ENCODE data around the gene SLIT1. TPM values are rescaled to one million over a fixed set of nuclear protein-coding genes. Genes with fewer than 3 reads are reported as not detected.

SLIT1 gene
- total and polyA plus RNA-seq, 2 of the 8 experiments (the other 6 are each of a cell fraction or from before 2014, with no cell fraction given): 0.70 to 0.88 TPM

DNA sequence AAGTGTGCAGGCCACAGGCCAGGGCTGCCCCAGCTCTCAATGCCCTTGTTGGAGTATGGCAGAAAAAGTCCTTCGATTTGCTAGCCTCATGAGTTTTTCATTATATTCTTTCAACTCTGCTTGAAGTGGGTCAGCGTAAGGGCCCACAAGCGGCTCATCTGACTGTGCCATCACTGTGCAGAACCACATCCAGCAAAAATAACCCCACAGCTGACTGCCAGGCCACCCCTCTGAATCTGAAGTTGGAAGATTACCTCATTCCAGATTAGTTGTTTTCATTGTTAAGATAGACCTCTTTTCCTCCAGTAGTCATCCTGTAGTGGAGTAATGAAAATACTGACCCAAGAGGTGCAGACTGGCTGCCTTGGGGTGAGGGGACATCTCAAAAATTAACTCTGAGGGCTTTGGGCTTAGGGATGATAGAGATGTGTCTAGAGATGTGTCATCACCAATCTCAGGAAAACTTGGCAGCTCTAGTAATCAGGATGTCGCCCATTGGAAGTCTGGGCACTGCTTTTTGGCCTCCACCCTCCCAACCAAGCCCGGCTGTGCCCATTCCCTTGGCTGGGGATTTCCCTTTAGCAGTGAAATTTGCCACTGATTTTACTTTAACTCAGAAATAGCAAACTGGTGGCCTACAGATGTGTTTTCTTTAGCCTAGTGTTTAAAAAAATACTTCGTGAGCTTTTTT lies 189.3 kb downstream of the SLIT1 start:
- Histone ChIP-seq H3K27ac (ENCODE audit: low read depth, low read length) (no peak overlapping the region), H3K36me3 (ENCODE audit: control insufficient read depth in 2 of 4, insufficient read depth in 4 of 4, low read length in 3 of 4) (no peaks in the 10 kb centered on the region), H3K18ac (ENCODE audit: extremely low read depth, low read length) (no peak overlapping the region), H2AK5ac (ENCODE audit: low read depth, low read length) (no peak overlapping the region), H3K4me2 (ENCODE audit: insufficient read depth in 1 of 2, low read depth in 2 of 2, low read length in 2 of 2) (no peak overlapping the region), H3K23me2 (ENCODE audit: low read depth, low read length) (no peaks in the 10 kb centered on the region), H3K56ac (replicated peaks; ENCODE audit: insufficient read length, low read depth, low read length) (no peak overlapping the region), H2BK20ac (ENCODE audit: low read length) (no peak overlapping the region), H3K14ac (ENCODE audit: insufficient read length) (no peak overlapping the region), H3K79me1 (ENCODE audit: low read depth, low read length) (no peaks in the 10 kb centered on the region), H4K8ac (ENCODE audit: extremely low read depth, insufficient read depth, low read length) (no peak overlapping the region), H2BK12ac (ENCODE audit: low read depth, low read length) (no peak overlapping the region), H2BK120ac (replicated peaks; ENCODE audit: low read depth, low read length) (no peak overlapping the region), H4K5ac (ENCODE audit: insufficient read length, low read depth, low read length) (no peak overlapping the region), H3K27me3 (replicated peaks in 1 of 4; ENCODE audit: control insufficient read depth in 3 of 4, extremely low read depth in 1 of 4, insufficient read depth in 3 of 4, low read length in 3 of 4) (no peaks in the 10 kb centered on the region), H2BK5ac (ENCODE audit: low read depth, low read length) (no peak overlapping the region), H3K9me3 (ENCODE audit: insufficient read depth in 2 of 2, low read depth in 1 of 2, low read length in 1 of 2) (no peaks in the 10 kb centered on the region), H3K79me2 (ENCODE audit: control insufficient read depth in 1 of 2, insufficient read depth in 2 of 2, low read length in 2 of 2) (no peaks in the 10 kb centered on the region), H2BK15ac (ENCODE audit: low read length) (no peak overlapping the region), H3K4me1 (replicated peaks in 1 of 4; ENCODE audit: control insufficient read depth in 3 of 4, insufficient read depth in 4 of 4, low read length in 3 of 4) (peaks cover 0 to 2% (median 0%) of the 10 kb centered on the region in 4 experiments; a peak in 1 of 7 replicates), H4K91ac (replicated peaks; ENCODE audit: insufficient read length, low read length) (no peak overlapping the region), H3K9ac (replicated peaks in 1 of 4; ENCODE audit: extremely low read depth in 1 of 4, low read depth in 3 of 4, low read length in 3 of 4) (no peak overlapping the region), H3K4me3 (ENCODE audit: extremely low read depth in 1 of 4, insufficient read depth in 2 of 4, low read depth in 3 of 4, low read length in 4 of 4) (no peak overlapping the region), H4K20me1 (replicated peaks in 1 of 2; ENCODE audit: control insufficient read depth in 1 of 2, insufficient read depth in 2 of 2, low read length in 2 of 2) (no peaks in the 10 kb centered on the region), H2AFZ (ENCODE audit: low read length) (no peak overlapping the region), H3K23ac (ENCODE audit: insufficient read length) (no peak overlapping the region), H3K4ac (replicated peaks; ENCODE audit: insufficient read length, low read depth, low read length) (no peak overlapping the region)
- no peak for FAIRE-seq
- DNase-seq (ENCODE audit: low read depth in 1 of 2, low spot score in 2 of 2): no peak
- ChIA-PET POLR2A (ENCODE audit: partially characterized antibody) (no interaction called here), CTCF (ENCODE audit: partially characterized antibody) (interaction anchor here (1.2 to 2.7 kb wide), 2 partner anchors 41 to 63 kb away, joined by 3 to 15 read pairs; no protein-coding TSS in a partner anchor)
- WGBS, 2 experiments (ENCODE audit: extremely low coverage in 1 of 2, insufficient coverage in 1 of 2, insufficient read length in 1 of 2, insufficient replicate concordance in 2 of 2, low coverage in 1 of 2, low lambda C conversion rate in 2 of 2, missing lambda C conversion rate in 1 of 2): 92% methylated on average over 6 of the region's 6 CpGs; no CpG with 5 or more reads in 1 of the 2 experiments
- TF ChIP-seq BACH1 (IDR thresholded peaks at IDR 0.05; ENCODE audit: low read length) (no peak), ZNF274 (IDR thresholded peaks at IDR 0.05; ENCODE audit: borderline replicate concordance, extremely low read depth, low read length) (no peak), SP1 (IDR thresholded peaks at IDR 0.05; ENCODE audit: low read depth, low read length) (no peak), CHD2 (IDR thresholded peaks at IDR 0.05; ENCODE audit: low read length) (no peak), SUZ12 (IDR thresholded peaks at IDR 0.05; ENCODE audit: low read length) (no peak), SIN3A (conservative IDR thresholded peaks at IDR 0.05 in 1 of 2, IDR thresholded peaks at IDR 0.05 in 1 of 2; ENCODE audit: low read depth in 1 of 2, low read length in 2 of 2) (no peak), ATF2 (IDR thresholded peaks at IDR 0.05; ENCODE audit: low read length) (no peak), POU5F1 (IDR thresholded peaks at IDR 0.05; ENCODE audit: low read depth, low read length) (no peak)
- TF ChIP-seq, protein P1, sequence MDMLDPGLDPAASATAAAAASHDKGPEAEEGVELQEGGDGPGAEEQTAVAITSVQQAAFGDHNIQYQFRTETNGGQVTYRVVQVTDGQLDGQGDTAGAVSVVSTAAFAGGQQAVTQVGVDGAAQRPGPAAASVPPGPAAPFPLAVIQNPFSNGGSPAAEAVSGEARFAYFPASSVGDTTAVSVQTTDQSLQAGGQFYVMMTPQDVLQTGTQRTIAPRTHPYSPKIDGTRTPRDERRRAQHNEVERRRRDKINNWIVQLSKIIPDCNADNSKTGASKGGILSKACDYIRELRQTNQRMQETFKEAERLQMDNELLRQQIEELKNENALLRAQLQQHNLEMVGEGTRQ (IDR thresholded peaks at IDR 0.05; ENCODE audit: low read length): no peak
- TF ChIP-seq, protein P2, sequence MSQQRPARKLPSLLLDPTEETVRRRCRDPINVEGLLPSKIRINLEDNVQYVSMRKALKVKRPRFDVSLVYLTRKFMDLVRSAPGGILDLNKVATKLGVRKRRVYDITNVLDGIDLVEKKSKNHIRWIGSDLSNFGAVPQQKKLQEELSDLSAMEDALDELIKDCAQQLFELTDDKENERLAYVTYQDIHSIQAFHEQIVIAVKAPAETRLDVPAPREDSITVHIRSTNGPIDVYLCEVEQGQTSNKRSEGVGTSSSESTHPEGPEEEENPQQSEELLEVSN (IDR thresholded peaks at IDR 0.05): no peak

Data from H1 (cell line).